ENCODE results near the gene S100A8. TPM values are rescaled to one million over a fixed set of nuclear protein-coding genes. Genes with fewer than 3 reads are reported as not detected.
A peak's percentile ranks its signal among the peaks of the same experiment; 100 is the strongest.

Gene S100A8
- total RNA-seq, 1 donor from 2014 or later, result 79.9 TPM

- DNase-seq (ENCODE audit: missing footprints) (no peak), ATAC-seq (no peak)
- intact Hi-C loops (cut with DNase I), result no loop called here
Measured at GRCh38 chr1:153367090-153367489, 23.8 kb downstream of the S100A8 start.

DNA sequence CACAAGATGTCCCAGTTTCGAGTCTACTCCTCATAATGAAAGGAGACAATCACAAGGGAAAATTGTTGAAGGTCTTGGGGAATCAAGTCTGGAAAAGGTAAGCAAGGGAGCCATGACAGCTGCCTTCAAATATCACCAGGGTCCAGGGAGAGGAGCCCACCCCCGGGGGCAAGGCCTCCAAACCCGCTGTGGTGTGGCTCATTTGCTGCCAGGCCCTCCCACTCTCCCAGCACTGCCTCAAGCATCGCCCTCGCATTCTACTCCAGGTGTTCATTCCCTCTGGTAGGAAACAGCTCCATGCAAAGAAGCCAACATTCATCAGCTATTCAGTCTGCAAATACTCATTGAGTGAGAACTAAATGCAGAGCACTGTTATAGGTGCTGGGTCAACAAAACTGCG is 24.6 kb downstream of the S100A8 start:
- intact Hi-C loops (cut with DNase I), result no loop called here
- DNase-seq (ENCODE audit: missing footprints) (no peak), ATAC-seq (no peak)

DNA sequence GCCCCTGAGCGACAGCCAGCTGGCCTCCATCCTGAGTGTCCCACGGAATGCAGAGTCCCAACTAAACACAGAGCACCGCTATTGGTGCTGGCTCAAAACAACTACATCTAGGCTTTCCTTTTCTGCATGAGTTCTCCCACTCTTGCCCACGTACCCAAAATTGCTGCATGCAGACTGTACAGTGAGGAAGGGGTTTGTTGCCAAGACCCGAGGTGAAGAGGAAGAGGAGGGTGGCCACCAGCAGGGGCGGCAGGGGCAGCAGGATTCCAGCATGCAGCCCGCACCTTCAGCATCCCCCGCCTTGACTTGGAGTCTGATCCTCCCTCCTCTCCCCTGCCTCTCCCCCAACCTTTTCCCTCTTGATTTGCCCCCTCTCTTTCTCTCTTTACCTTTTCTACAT is 25.2 kb downstream of the S100A8 start:
- DNase-seq (ENCODE audit: missing footprints) (no peak), ATAC-seq (no peak)
- intact Hi-C loops (cut with DNase I), result no loop called here

DNA sequence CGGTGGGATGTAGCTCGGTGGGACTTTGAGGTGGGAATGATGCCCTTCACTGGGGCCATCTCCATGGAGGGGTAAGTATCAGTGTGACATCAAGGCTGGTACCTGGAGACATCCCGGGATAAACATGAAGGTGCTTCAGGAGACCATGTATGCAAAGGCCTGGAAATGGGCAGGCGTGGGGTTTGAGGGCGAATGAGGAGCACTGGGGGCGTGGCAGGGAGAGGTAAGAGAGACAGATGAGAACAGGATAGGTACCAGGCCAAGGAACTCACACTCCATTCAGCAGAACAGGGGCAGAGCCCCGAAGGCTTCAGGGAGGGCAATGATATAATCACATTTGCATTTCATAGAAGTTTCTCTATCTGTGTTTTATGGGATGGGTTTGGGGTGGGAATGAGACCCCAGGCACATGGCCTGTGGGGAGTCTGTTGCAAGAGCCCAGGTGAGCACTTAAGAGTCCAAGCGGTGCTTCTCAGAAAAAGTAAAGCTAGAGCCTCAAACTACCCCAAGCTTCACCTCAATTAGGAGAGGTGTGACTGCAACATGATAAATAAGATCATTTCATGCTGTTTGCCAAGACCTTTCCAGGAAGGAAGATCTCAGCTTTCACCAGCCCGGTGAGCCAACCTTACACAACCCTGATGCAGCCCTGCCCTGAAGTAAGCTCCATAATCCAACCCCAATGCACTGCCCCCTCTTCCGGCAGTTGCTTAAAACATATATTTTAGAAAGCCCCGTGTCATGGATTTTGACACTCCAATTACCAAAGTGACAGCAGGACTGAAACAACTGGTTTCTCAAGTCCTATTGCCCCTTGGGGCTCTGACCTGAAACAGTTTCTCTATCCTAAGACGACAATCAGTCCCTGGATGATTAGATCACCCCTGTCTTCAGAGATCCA is 25.9 kb downstream of the S100A8 start:
- intact Hi-C loops (cut with DNase I), result loop anchor here (5.0 kb wide), 1 partner anchor 202 kb away; the partner anchor contains the start of gene S100A2
- no peak for DNase-seq (ENCODE audit: missing footprints)
- ATAC-seq, result no peak

DNA sequence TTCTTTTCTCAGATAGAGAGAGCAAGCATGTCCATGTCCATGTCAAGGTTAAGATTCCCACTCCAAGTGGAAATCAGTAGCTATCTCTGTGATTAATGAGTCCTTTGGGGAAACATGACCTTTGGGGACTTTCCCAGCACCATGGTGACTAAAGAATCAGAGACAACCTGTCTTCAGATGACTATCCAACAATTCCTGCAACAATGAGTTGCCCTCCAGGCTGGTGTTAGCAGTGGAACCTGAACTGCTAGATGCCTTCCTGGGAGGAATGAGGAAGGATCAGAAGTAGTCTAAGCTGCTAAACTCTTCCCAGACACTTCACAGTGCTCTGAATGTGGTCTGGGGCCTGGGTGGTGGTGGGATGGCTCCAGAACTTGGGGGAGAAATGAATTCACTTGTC is 26.7 kb downstream of the S100A8 start:
- intact Hi-C loops (cut with DNase I), result loop anchor here (5.0 kb wide), 1 partner anchor 203 kb away; the partner anchor contains the start of gene S100A2
- no peak for ATAC-seq
- DNase-seq (ENCODE audit: missing footprints), result no peak

GRCh38 chr1:153363641-153364040 is 27.2 kb downstream of the S100A8 start:
- ATAC-seq (no peak), DNase-seq (ENCODE audit: missing footprints) (no peak)
- intact Hi-C loops (cut with DNase I), result loop anchor here (5.0 kb wide), 1 partner anchor 204 kb away; the partner anchor contains the start of gene S100A2

DNA sequence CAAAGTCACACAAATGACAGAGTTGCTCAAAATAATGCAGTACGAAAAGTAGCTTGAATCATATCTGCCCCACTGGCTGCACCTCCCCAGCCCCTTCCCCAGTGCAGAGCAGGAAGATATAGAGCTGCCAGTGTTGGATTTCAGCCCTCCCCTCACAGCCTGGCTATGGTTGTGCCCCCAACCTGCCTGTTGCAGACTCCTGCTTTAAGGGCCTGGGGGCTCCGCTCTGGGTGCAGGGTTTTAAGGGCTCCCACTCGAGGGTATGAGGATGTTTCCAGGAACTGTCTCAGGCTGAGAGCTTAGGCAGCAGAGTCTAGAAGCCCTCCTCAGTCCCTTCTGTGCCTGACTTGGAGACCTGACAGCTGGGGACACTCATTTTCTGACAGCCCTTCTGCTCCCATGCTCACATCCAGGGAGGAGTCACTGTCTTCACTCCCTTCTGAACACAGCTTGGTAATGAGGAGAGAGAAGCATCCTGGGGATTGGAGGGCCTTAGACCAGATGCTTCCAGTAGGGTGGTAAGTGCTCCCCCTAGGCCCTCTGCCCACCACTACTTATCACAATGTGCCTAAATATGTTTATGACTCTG is 28.6 kb downstream of the S100A8 start:
- intact Hi-C loops (cut with DNase I), result loop anchor here (5.0 kb wide), 1 partner anchor 205 kb away; the partner anchor contains the start of gene S100A2
- DNase-seq (ENCODE audit: missing footprints), result no peak
- ATAC-seq, result no peak

- DNase-seq (ENCODE audit: missing footprints), result no peak
- intact Hi-C loops (cut with DNase I), result loop anchor here (5.0 kb wide), 1 partner anchor 206 kb away; the partner anchor contains the start of gene S100A2
- no peak for ATAC-seq
Measured at GRCh38 chr1:153361480-153362109, 29.3 kb downstream of the S100A8 start.

- DNase-seq (ENCODE audit: missing footprints) (peak; percentile 50), ATAC-seq (no peak)
- intact Hi-C loops (cut with DNase I), result loop anchor here (5.0 kb wide), 1 partner anchor 206 kb away; the partner anchor contains the start of gene S100A2
Measured at GRCh38 chr1:153360592-153361479, 30.0 kb downstream of the S100A8 start.

GRCh38 chr1:153360190-153360589 is 30.7 kb downstream of the S100A8 start:
- intact Hi-C loops (cut with DNase I), result loop anchor here (5.0 kb wide), 1 partner anchor 207 kb away; the partner anchor contains the start of gene S100A2
- ATAC-seq (no peak), DNase-seq (ENCODE audit: missing footprints) (no peak)

DNA sequence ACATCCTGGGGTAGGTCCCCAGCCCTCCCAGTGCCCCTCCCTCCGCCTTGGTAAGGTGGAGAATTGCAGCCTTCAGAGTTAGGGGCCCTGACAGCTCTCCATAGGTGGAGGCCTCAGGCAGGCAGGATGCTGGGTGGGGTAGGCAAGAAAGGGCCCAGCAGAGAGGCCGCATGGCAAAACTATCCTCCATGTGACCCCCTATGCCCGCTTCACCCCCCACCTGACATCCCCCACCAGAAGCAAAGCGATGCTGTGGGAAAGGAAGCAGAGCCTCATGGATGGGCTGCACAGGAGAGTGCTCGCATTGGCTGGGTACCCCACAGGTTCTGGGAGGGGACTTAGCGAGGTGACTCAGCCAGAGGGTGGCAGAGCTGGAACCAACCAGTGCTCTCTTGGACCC is 31.6 kb downstream of the S100A8 start:
- DNase-seq (ENCODE audit: missing footprints) (peak; percentile 43), ATAC-seq (no peak)
- intact Hi-C loops (cut with DNase I), result loop anchor here (10.0 kb wide), 2 partner anchors 316 to 416 kb away; partner anchors contain the start of genes ILF2, NPR1 and SLC27A3

GRCh38 chr1:153358691-153358975 is 32.2 kb downstream of the S100A8 start:
- ATAC-seq, result no peak
- intact Hi-C loops (cut with DNase I), result loop anchor here (10.0 kb wide), 2 partner anchors 316 to 416 kb away; partner anchors contain the start of genes ILF2, NPR1 and SLC27A3
- DNase-seq (ENCODE audit: missing footprints), result no peak

DNA sequence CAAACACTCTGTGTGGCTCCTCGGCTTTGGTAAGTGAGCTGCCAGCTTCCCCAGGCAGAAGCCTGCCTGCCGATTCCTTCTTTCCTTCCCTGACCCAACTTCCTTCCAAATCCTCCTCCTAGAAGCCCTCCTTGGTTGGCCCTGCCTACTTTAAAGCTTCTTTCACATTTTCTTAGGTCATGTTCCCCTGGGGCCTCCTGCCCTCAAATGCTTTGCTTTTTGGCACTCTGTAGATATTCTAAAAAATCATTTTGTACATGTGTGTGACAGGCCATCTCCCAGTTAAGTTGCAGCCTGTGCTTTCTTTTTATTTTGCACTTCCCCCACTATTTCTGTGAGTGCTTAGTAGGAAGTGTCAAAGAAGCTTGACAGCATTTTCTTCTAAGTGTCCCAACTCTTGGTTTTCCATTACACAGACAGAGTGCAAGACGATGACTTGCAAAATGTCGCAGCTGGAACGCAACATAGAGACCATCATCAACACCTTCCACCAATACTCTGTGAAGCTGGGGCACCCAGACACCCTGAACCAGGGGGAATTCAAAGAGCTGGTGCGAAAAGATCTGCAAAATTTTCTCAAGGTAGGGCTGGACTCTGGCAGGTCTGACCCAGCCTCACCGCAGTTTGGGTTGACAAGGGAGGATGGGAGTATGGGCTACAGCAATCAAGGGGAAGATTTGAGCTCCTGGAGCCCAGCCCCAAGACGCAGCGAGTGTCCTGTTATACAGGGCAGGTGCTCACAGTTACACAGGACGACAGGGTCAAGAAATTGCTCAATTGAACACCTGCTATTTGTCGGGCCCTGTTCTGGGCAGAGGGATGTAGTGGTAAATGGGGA is 32.8 kb downstream of the S100A8 start, which contains the start of gene S100A9:
S100A9 (plus strand) TSS at position 2 of the 838 bp plus-strand sequence; CDS start at position 432, 430 bp downstream.
- no peak for DNase-seq (ENCODE audit: missing footprints)
- intact Hi-C loops (cut with DNase I), result loop anchor here (10.0 kb wide), 2 partner anchors 317 to 417 kb away; partner anchors contain the start of genes ILF2, NPR1 and SLC27A3
- no peak for ATAC-seq

GRCh38 chr1:153357076-153357852 is 33.6 kb downstream of the S100A8 start:
- DNase-seq (ENCODE audit: missing footprints), result peak; percentile 91
- intact Hi-C loops (cut with DNase I), result loop anchor here (10.0 kb wide), 2 partner anchors 318 to 418 kb away; partner anchors contain the start of genes ILF2, NPR1 and SLC27A3
- peak; percentile 63 for ATAC-seq

- no peak for ATAC-seq
- intact Hi-C loops (cut with DNase I), result loop anchor here (10.0 kb wide), 2 partner anchors 318 to 418 kb away; partner anchors contain the start of genes ILF2, NPR1 and SLC27A3
- no peak for DNase-seq (ENCODE audit: missing footprints)
Measured at GRCh38 chr1:153356392-153357075, 34.3 kb downstream of the S100A8 start.
